Stimulated activated CD4-positive, alpha-beta T cell treated with anti-CD3 and anti-CD28 coated beads, TNF-alpha, amount 100 ng/mL, for 24 hours (primary cell): ENCODE data around the gene FMOD.

Experiments
- DNase-seq, 3 experiments: peaks; one replicate each; pipeline ENCODE4 v3.0.0-alpha.2; 2020; ENCODE audit warnings: low read depth in 3 of 3

The FMOD gene

DNA sequence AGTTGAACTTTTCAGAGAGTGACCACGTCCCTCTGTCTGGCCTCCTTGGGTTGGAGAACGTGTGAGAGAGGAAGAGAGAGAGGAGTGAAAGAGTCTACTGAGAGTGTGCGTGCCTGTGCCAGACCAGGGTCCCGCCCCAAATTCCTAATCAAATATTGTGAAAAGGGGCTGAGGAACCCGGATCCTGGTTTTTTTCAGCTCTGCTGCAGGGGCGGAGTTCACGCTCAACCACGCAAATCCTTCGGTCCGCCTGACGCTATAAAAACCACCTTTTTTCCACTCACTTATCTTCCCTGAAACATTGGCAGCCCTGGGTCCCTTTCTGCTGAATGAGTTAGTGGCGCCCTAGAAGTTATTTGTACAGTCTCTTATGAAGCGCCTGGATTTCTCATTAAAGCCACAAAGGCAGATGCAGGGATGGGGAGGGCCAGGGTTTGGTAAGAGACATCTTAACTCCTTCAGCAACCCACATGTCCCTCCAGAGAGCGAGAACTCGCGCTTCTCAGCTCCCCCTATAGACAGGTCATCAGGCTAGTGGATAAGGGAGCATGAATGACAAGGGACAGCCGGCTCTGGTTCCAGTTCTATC, at the start of gene FMOD:
TSS of gene FMOD (minus strand) at position 86 of the 589 bp plus-strand sequence. CDS start 2,852 bp downstream, outside the sequence.
- DNase-seq, result peak in 1 of 3 experiments; percentile 8

DNA sequence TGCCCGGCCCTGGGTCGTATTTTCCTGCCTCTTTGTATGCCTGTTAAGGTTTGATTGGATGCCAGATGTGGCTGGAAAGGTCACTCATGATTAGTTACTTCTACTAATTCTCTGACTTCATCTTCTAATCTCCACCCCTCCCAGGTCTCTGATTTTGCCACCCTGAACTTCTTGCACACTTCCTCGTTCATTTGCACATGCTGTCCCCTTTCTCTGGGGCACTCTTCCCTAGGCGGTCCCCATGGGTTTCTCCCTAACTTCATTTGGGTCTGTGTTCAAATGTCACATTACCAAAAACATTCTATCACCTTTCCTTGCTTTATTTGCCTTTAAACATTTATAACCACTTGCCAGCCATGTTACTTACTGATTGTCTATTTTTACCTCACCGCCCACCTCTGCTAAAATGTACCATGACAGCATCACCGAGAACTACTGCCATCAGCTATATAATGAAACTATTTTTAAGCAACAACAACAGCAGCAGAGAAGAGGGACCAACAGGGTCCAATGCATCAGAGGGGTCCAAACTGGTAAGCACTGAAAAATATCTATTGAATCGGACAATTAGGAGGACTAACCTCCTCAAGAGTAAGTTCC, 45.8 kb upstream of the FMOD start:
- no peak for DNase-seq

DNA sequence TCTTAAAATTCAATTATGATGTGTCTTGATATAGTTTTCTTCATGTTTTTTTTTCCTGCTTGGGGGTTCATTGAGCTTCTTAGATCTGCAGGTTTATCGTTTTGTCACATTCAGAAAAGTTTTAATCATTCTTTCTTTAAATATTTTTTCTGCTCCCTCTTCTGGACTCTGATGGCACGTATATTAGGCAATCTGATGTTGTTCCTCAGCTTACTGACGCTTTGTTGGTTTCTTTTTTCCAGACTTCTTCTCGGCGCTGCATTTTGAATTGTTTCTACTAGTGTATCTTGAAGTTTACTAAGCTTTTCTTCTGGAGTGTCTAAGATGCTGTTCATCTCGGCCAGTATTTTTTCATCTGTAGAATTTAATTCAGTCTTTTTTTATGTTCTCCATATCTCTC, 44.8 kb upstream of the FMOD start:
- DNase-seq, result no peak

GRCh38 chr1:203390298-203390697, 39.4 kb upstream of the FMOD start:
- DNase-seq, result no peak

DNA sequence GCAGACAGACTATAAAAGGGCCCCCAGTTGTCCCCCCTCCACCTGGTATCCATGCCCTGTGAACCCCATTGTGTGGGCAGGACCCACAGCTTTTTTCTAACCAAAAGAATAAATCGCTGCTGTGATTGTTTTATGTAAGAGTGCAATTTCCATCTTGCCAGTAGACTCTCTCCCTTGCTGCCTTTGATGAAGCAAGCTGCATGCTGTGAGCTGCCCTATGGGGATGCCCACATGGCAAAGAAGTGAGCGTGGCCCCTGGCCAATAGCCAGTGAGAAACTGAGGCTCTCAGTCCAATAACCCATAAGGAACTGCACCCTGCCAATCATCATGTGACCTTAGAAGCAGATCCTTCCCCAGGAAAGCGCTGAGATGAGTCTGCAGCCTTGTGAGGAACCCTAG, 37.8 kb upstream of the FMOD start:
- no peak for DNase-seq

GRCh38 chr1:203382026-203382425, 31.1 kb upstream of the FMOD start:
- no peak for DNase-seq

- no peak for DNase-seq
Observed at GRCh38 chr1:203381151-203381751, 30.3 kb upstream of the FMOD start.

GRCh38 chr1:203380420-203381150, 29.7 kb upstream of the FMOD start:
- DNase-seq, result no peak

- no peak for DNase-seq
Observed at GRCh38 chr1:203379825-203380224, 28.9 kb upstream of the FMOD start.

DNA sequence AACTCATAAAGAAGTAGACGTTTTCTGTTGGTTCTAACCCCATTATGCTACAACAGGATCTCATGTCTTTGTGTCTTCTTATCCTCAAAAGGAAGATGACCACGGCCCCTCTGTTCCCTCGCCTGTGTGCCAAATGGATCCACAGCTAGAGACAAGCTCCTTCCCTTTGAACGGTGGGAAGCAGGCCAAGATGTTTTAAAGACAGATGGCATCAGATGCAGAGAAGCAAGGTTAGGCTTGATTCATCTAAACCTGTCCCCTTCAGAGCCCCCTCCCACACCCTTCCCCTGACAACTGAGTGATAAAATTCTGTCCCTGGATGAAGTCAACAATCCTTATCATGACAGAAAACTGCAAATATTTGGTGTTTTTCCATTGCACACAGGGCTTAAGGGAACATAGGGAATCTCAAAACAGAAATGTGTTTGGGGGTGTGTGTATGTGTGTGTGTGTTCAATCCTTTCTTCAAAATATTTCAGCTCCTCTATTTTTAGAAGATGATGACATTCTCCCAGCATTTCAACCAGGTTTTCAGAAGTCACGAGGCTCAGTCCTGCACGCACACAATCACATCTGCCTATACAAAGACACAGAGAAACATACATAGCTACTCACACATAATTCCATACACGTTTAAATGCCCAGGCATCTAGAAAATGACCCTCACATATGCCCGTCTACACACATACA, 27.8 kb upstream of the FMOD start:
- no peak for DNase-seq

GRCh38 chr1:203373991-203374390, 23.1 kb upstream of the FMOD start:
- no peak for DNase-seq

GRCh38 chr1:203373002-203373401, 22.1 kb upstream of the FMOD start:
- DNase-seq, result no peak

- DNase-seq, result no peak
Observed at GRCh38 chr1:203371288-203371687, 20.4 kb upstream of the FMOD start.

- DNase-seq, result no peak
Observed at GRCh38 chr1:203369666-203370065, 18.7 kb upstream of the FMOD start.

GRCh38 chr1:203368624-203369451, 17.9 kb upstream of the FMOD start:
- DNase-seq, result no peak

DNA sequence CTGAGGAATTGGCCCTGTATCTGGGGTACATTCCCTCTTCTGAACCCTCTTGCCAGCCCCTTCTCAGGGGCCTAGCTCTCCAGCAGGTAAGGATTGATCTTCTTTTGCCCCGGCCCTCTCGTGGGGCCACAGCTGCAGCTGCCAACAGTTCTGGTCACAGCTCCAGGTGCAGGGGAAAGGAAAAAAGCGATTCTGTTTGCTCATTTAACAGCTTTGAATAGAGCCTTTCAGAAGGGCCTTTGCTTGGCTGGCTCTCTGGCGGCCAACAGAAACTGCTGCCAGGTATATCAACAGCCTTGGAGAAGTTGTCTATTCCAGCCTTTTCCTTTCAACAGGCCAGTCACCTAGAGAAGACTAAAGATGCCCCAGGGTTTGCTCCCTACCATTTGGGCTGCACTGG, 16.1 kb upstream of the FMOD start:
- no peak for DNase-seq

DNA sequence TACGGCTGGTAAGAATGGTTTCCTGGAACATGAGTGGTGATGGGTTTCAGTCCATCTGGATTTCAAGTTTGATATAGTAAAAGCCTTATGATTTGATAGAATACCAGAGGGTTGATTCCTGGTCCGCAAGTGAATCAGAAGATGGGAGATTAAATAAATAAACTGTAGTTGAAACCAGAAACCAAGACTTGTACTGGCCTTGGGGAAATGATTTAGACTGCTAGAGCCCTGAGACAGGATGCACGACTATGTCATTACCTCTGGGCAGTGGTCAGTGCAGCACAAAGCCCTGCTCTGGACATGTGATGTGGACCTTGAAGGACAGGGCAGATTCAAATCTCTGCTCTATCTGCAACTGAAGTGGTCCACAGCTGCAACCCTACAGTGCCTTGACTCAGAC, 15.6 kb upstream of the FMOD start:
- DNase-seq, result no peak

DNA sequence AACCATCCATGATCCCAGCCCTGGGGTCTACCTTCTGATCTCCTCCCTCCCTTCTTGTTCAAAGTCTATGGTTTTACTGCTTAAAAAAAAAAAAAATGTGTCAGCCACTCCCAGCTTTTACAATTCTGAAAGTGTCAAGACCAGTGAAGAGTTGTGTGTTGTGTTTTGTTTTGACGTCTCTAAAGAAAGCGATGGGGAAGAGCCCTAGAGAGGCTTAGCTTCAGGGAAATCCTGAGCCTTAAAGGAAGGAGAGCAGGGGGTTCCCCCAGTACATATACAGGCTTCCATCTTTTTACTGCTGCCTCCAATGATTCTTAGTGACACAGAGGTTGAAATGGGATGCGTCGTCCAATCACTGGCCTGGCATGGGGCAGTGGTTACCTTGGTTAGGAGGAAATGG, 13.9 kb upstream of the FMOD start:
- no peak for DNase-seq

GRCh38 chr1:203364094-203364801, 13.3 kb upstream of the FMOD start:
- no peak for DNase-seq

DNA sequence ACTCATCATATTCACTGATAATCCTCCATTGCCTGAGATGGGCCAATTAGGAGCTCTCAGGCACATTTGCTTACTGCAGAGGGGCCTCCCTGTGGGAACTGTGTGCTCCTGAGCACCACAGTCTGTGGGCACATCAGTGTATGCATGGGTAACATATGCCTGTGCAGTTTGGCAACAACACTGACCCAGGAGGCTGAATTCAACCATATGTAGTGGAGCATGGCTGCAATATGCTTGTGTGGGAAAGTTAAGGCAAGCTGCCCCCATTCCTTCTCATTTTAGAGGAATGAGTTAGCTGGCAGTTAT, 11.8 kb upstream of the FMOD start:
- DNase-seq, result no peak
